NCI-H1694 (cell line): ENCODE data around the gene COL4A1.

Experiments
- DNase-seq: peaks from one replicate; lab custom pipeline; 2025; lab: John Stamatoyannopoulos, UW

COL4A1 gene

GRCh38 chr13:110306960-110307766 is at the start of gene COL4A1, which contains the start of gene COL4A2:
Gene COL4A1 (minus strand): TSS chr13:110307157. CDS start chr13:110307027, 130 bp downstream.
Gene COL4A2 (plus strand): TSS chr13:110307284. CDS start chr13:110307904, 620 bp downstream.
- no peak for DNase-seq

- no peak for DNase-seq
These were observed 49.4 kb upstream of the COL4A1 start for GRCh38 chr13:110356362-110356761.

GRCh38 chr13:110354715-110355473 is 47.9 kb upstream of the COL4A1 start:
- no peak for DNase-seq

GRCh38 chr13:110354123-110354627 is 47.2 kb upstream of the COL4A1 start:
- no peak for DNase-seq

- DNase-seq: no peak
These were observed 46.5 kb upstream of the COL4A1 start for GRCh38 chr13:110353339-110353977.

GRCh38 chr13:110352735-110353134 is 45.8 kb upstream of the COL4A1 start:
- no peak for DNase-seq

- no peak for DNase-seq
These were observed 44.9 kb upstream of the COL4A1 start for GRCh38 chr13:110351636-110352420.

- DNase-seq: no peak
These were observed 43.6 kb upstream of the COL4A1 start for GRCh38 chr13:110350509-110350908.

DNA sequence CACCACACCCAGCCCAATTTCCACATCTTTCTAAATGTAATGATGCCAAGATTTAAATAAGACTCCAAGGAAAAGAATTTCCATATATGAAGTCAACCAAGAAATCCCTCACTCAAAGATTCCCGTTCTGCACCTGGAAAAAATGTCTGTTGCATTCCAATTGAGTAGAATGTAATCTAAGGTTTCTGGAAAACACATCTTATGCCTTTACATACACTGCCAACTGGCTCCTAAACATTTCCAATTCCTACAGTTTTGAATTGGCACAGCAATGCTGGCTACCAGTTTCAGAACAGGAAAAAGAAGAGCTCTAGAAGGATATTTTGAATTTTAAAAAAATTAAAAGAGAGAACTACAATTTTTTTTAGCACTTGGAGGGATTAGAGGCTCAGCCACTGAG is 43.1 kb upstream of the COL4A1 start:
- no peak for DNase-seq

DNA sequence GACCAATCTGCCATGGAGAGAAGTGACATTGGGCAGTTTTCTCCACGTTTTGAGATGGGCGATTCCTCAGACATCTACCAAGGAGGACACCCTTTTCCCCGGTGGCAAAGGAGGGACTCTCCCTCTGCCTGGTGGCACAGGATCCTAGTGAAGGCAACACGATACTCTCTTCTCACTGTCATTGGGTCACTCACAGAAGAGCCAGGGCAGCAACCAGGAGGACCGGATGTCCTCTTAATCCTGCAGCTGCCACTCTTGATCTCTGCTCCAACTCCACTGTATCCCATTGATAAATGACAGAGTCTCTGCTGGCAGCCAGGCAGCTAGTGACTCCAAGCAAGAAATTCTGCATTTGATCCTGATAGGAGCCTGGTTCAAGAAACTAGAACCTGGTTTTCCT is 42.3 kb upstream of the COL4A1 start:
- DNase-seq: no peak

DNA sequence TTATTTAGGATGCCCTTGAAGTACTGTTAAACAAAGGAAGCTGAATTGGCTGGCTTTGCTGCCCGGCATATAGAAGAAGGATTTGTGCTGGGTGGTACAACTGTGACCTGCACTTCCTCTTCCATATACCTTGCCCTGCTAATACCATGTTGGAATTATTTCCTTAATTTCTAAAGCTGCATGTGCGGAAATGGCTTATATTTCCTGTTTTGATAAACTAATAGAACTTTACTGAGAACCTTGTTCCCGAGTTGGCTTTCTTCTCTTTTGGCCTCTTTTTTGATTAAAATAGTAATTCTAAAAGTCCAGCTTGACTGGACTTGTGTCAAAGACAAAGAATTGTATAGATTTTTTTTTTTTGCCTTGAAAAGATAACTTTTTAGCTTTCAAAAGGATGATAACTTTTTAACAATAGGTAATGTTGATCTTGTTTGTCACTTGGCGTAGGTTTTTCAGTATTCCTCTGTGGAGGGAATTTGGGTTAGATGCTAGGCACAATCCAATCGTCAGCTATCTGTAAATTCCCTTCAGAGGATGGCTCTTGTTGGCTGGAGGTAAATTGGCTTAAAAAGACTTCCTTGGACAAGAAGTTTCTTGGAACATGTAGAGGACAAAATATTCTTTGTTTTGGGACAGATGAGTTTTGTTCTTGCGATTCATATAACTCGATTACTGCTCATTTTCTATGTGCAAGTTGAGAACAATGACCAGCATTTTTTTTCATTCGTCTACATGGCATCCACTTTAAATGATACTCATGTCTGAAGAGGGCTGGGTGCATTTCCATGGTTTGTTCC is 41.5 kb upstream of the COL4A1 start:
- DNase-seq: no peak

DNA sequence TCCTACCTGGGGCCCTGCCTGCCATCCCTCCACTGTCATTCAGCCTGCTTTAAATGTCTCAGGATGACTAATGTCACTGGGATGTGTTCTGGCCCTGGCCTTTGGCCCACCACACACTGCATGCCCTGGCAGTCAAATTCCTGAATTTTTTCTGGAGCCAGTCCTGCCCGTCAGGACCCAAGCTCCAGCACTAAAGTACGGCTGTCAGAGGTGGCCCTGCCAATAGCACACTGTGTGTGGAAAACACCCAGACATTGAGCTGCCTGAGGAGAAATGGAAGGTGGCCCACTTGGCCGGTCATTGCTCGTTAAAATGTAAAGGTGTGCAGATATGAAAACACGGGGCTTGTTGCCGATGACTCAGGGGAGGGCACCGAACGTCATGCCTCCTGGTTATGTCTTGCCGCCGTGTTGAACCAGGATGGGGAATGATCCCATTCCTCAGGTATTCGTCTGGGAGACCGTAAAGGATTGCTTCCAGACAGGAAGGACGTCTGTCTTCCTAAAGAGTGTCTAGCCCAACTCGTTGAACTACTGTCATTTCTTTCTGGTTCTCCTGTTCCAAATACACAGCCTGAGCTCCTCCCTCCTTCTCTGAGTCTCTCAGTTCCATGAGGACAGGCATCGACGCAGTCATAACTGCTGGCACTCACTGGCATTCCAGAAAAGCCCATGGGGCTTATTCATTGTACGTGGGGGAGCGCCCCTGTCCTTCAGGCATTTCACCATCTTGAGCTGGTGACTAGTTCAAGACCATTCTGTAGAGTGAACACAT is 40.8 kb upstream of the COL4A1 start:
- no peak for DNase-seq

DNA sequence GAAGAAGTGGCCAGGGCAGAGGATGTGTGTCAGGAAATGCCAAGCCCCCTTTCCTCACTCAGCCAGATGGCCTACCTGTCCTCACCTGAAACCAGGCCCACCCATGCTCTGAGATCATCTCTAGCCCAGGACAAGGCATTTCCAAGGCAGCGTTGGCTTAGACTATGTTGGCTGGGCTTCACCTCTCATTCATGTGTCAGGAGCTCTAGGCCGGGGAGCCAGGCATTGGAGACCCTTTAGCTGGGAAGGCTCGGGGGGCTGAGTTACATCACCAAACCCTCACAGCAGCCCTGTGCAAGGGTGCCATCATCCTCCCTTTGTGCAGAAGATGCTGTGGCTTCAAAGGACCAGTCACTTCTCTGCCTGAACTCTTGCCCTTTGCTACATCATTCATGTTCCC is 40.1 kb upstream of the COL4A1 start:
- no peak for DNase-seq

DNA sequence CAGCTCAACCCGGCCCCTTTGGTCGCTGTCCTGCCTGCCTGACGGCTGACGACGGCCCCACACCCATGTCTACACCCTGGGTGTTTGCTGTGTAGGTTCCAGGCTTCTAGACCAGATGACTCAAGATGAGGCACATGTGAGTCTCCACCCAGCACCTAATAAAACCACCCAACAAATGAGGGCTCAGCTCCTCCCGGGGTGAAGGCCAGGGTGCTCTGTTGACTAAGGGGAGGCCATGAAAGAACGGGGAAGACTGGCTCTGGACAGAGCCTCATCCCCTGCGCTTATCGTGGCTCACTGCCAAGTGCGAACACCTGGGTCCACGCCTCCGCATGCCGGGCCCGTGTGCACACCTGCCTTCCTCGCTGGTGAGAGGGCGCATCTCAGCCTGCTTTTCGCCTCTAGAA is 39.7 kb upstream of the COL4A1 start:
- DNase-seq: no peak

DNA sequence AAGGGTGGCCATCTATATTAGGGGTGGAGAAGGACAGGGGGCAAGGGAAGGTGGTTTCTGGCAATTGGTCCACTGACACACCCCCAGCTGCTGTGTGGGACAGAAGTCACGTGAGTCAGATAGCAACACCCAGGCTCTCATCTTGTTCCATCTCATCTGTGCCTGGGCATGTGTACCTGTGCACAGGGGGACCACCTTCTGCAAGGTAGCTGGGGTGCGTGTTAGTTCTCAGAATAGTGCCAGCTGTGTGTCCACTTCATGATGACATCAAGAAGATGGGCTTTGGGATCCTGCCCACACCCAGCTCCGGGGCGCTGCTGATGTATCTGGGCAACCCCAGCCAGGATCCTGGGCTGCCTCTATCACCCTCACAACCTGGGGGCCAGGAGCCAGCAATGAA is 38.7 kb upstream of the COL4A1 start:
- DNase-seq: no peak

DNA sequence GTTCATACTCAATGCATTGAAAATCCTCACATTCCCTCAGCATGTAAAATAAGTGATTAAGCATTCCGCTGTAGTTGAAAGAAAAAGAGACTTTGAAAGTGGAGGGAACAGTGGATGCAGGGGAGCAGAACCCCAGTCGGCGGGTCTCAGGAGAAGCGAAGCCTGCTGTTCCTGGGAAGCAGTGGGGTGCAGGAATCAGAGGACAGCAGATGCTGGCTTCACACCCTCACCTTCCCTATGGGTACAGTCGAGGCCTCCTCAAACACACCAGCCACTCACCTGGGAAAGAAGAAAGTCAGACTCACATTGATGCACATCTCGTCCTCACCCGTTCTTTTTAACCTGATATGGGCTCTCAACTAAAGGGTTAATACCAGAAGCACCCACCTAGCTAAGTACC is 38.3 kb upstream of the COL4A1 start:
- DNase-seq: no peak

- no peak for DNase-seq
These were observed 37.4 kb upstream of the COL4A1 start for GRCh38 chr13:110344320-110344719.

DNA sequence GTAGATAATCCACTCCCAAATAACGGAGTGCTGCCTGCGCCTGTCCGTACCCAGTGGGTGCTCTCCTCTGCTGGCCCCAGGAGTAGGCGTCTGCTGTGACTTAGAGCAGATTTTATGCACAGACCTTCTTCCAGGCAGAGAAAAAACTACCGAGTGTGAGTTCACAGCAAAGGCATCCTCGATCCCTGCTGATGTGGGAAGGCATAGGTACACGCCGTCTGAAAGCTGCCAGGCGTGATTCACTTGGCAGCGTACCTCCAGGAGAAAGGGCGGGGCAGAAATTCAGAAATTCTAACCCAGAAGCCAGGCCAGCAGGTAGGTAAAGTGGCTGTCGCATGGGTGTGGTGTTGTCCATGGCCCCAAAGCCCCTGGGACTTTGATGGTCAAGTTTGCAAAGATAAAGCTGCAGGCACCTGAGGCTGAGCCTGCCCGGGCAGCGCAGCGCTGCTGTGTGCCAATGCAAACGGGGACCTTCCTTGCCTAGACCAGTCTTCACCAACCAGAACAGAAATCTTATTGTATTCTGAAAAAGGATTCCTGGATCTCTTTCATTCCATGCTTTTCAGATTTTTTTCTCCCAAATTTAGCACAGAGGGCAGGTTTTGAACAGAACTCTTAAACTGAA is 36.4 kb upstream of the COL4A1 start:
- DNase-seq: no peak

GRCh38 chr13:110342474-110342873 is 35.5 kb upstream of the COL4A1 start:
- DNase-seq: no peak
